ENCODE measurements around the gene RAET1G. TPM values are rescaled to one million over a fixed set of nuclear protein-coding genes. Genes with fewer than 3 reads are reported as not detected.
"Not testable (repeated sequence)": the region's sequence is repeated elsewhere in the genome, so short reads cannot be mapped to it uniquely, and the experiment has no call there.

Gene RAET1G
- total RNA-seq, 1 donor from 2014 or later, result 0.22 TPM

DNA sequence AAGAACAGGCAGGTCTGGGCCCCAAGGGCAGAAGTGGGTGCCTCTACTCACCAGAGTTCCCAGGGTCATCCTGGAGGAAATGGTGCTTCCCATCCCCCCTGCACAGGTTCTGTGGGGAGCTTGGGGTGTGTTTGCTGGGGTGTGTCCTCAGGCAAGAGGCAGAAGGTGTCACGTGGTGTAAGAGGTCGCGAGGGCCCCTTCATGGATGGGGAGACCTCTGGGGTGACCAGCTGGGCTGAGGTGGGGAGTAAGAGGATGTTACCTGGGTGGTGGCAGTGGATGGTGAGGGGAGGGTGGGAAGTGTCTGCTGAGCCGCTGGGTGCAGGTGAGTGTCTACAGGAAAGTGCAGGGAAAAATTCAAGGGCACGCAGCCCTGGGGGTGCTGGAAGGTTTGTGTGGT lies 830 bp downstream of the RAET1G start:
- intact Hi-C loops (cut with DNase I), result loop anchor here (5.0 to 10.0 kb wide), 3 partner anchors 35 to 375 kb away; partner anchors contain the start of genes LRP11 and PPIL4
- not testable (repeated sequence) for ATAC-seq; DNase-seq (ENCODE audit: missing footprints)

DNA sequence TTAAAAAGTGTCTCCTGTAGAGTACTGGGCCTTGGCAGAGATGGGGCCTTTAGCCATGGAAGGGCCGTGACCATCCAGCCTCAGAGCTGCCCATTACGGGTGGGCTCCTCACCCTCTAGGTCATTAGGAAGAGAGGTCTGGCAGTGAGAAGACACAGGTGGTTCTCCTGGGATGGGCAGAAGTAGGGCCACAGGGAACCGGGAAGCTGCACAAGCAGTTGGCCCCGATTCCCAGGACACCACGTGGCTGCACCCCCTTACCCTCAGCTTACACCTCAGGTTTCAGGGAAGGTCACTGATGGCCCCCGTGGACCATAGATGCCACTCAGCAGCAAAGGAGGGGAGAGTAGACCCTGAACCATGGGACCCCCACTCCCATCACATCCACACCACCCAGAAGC lies 1.6 kb downstream of the RAET1G start:
- intact Hi-C loops (cut with DNase I), result loop anchor here (5.0 to 10.0 kb wide), 3 partner anchors 34 to 374 kb away; partner anchors contain the start of genes LRP11 and PPIL4
- DNase-seq (ENCODE audit: missing footprints) (no peak), ATAC-seq (no peak)

DNA sequence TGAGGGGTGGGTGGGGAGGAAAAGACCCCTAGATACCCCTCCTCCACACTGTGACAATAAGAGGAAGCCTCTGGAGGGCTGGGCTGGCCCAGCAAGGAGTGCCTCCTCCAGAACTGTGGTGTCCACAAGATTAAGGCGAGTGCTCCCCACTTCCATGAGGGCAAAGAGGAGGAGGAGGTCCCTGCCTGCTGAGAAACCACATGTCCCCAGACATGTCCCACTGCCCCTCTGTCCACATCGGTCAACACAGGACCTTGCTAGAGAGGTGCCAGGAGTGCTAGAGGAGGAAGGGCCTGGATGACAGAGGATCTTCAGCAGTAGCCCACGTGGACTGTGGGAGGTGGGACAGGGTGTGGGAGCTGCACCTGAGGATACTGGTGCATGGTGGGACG lies 3.1 kb downstream of the RAET1G start:
- DNase-seq (ENCODE audit: missing footprints), result no peak
- ATAC-seq, result no peak
- intact Hi-C loops (cut with DNase I), result loop anchor here (5.0 to 10.0 kb wide), 3 partner anchors 33 to 373 kb away; partner anchors contain the start of genes LRP11 and PPIL4

DNA sequence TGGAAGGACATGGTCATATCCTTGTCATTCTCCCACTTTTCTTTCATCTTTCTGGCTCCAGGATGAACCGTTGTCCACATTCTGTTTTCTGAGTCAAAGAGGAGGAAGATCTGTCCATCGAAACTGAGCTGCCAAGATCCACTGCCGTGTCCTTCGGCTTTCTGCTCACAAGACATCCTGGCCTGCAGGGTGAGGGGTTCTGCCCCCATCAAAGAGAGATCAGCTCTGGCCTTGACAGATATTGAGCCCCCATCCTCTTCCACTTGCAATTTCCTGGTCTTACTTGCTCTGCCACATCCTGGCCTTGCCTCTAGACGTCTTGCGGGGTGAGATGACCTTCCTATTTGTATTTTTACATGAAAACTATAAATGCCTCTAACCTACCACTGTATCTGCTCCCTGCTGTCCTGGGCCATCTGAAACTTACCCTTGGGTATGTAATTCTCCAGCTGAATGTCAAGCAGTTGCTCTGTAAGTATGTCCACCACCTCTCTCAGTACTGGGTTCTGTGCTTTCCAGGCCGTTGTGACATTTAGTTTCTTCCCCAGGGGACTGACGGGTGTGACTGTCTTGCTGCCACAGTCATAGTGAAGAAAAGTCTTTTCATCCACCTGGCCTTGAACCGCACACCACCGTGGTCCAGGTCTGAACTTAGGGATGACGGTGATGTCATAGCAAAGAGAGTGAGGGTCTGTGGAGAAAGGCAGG lies 3.6 kb downstream of the RAET1G start:
- DNase-seq (ENCODE audit: missing footprints); intact Hi-C loops (cut with DNase I); ATAC-seq: not testable (repeated sequence)

DNA sequence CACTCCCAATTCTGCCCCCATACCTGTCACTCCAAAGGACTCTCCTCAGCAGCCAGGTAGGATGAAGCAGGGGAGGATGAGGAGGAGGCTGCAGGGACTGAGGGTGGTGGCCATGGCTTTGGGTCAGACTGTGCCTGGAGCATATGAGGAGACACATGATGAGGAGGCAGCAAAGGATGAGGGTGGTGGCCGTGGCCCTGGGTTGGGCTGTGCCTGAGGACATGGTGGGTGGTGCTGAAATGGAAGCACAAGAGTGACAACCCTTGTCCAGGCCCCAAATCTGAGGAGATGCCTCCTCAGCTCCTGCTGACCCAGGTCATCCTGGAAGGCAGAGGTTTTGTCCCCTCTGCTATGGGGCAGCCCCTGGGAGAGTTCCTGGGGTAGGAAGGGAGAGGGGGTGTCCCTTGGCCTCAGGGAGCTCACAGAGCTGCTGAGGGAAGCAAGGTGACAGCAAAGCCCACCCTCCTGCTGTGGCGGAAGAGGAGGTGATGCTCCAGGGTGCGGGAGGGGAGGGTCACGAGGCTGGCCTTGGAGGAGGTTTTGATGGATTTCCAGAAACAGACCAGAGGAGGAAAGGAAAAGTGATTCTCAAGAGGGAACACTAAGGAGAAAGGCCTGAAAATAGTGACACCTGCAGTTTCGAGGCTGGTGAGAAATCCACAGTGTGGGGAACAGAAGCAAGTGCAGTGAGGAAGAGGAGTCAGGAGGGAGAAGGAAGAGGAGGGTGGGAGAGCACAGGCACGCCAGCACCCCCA lies 4.6 kb downstream of the RAET1G start:
- DNase-seq (ENCODE audit: missing footprints) (no peak), ATAC-seq (no peak)
- intact Hi-C loops (cut with DNase I), result no loop called here

DNA sequence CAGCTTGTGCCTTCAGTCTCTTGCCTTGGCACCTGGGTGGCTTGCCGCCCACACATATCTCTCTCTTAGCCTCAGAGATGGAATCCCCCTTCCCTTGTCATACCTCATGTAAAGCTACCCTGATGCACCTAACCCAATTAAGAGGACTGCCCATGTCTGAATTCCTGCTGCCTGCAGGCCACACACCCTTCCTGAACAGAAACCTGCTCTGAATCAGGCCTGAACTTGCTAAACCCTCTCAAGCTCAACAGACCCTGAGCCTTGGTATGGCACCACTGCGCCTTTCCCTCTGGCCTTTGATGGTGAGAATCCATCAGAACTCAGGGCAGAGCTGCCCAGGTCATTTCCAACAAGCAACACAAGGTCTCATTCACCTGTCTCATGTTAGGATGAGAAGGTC lies 5.2 kb downstream of the RAET1G start:
- intact Hi-C loops (cut with DNase I), result no loop called here
- ATAC-seq (no peak), DNase-seq (ENCODE audit: missing footprints) (no peak)

DNA sequence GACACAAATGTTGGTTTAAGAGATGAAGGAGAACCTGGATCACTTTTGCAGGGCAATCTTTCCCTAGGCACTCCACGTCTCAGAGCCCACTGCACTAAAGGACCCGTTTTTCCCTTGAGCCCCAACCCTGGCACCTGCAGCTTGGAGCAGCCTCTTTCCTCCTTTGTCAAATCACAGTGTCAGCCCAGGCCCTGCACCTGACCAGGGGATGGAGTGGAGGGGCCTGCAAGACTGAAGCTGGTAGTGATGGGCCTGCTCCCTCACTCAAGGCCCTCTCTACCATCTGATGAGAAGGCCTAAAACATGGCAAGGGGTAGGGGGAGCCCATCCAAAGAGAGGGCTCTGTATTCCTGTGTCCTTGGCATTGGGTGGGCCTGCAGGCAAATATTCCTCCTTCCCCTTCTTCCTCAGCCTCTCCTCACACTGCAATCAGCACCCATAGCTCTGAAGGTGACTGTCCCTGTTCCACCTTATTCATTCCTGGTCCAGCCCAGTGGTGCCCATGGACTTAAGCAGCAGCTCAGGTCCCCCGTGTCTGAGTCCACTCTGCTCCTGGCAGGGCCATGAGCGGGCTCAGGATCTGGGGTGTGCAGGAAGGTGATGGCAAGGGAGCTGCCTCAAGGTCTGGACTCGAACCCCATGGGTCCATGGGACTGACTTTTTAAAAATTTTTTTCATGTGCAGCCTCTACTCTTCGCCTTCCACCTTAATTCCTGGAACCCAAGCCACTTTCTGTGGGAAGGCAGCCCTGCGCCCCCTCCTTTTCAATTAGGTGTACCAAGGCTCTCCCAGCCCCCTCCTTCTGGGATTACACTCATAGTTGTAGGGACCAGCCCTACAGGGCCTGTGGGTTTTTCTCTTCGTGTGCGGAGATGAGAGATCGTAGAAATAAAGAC lies 6.7 kb downstream of the RAET1G start:
- ATAC-seq (no peak), DNase-seq (ENCODE audit: missing footprints) (no peak)
- intact Hi-C loops (cut with DNase I), result no loop called here

DNA sequence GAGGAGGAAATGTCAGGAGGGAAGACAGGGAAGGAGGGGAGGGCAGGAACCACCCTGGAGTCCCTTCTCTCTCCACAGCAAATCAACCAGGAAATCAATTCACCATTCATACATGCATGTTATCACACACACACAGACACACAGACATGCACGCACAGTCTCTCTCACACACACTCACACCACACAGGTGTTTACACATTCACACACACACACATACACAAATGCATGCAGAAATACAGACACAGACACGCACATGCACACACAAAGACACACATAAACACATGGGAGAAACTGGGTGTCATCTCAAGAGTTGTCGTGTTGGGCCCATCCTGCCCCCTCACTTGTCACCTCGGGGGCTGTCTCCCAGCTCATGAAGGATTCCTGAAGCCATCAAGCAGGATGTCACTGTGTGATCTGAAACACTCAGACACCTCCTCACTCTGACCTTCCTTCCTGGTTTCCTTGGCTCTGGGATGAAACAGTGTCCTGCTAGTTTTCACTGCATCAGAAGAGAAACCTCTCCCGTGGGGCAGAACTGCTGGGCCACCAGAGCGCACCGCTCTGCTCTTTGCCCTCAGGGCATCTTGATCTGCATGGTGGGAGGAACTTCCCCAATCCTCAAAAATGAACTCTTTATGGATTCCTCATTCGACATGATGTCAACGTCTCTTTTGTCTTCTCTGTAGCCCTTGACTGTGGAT lies 9.2 kb downstream of the RAET1G start:
- DNase-seq (ENCODE audit: missing footprints) (no peak), ATAC-seq (no peak)
- intact Hi-C loops (cut with DNase I), result no loop called here

DNA sequence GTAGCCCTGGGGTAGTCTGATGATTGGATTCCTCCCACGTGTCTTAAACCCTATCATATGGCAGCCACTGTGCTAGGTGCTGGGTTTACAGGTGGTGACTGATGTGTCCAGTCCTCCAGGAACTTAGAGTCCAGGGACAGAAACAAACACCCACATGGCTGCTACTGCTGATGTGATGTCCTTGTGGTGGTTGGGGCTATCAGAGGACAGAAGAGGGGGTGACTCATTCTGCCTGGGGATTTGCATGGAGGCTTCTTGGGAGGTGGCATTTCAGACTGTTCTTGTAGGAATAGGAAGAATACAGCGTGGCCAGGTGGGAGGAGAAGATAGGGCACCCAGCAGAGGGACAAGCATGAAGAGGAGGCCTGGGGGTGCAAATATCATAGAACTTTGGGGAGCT lies 9.8 kb downstream of the RAET1G start:
- no peak for ATAC-seq
- no peak for DNase-seq (ENCODE audit: missing footprints)
- intact Hi-C loops (cut with DNase I), result no loop called here

DNA sequence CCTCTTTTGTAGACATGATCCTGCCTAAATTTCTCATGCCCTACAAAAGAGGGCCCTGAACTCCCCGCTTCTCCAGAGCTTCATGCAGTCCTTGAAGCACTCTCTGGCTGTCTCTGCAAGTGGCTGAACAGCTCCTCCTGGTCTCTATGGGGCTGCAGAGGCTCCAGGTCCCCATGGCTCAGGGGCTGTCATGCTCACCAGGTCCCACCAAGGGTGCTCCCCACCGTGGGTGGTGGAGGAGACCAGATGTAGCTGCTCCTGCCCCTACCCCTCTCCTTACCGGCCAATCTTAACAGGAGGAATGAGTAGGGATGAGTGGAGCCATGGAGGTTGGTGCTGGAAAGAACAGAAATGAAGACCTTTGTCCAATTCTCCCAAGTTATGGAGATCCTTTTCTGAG lies 10.2 kb downstream of the RAET1G start:
- DNase-seq (ENCODE audit: missing footprints); ATAC-seq; intact Hi-C loops (cut with DNase I): not testable (repeated sequence)

DNA sequence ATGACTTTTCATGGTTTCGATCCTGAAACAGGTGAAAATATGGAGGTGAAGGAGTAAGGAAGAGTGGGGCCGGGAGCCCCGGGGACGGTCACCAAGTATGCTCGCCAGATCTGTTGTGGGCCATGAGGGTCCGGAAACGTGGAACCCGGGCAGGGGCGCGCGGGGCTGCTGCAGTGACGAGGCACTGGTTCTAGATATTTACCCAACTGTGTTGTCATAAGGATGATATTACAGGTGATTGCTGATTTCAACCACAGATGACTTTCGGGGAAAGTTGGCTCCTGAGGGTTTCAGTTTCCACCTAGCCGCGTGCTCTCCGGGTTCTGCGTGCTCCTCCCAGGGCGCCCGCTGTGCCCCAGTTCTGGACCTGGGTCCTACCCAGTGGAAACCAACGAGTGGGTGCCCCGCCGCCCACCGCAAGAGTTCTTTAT lies 12.2 kb downstream of the RAET1G start:
- intact Hi-C loops (cut with DNase I), result no loop called here
- DNase-seq (ENCODE audit: missing footprints), result no peak
- no peak for ATAC-seq

DNA sequence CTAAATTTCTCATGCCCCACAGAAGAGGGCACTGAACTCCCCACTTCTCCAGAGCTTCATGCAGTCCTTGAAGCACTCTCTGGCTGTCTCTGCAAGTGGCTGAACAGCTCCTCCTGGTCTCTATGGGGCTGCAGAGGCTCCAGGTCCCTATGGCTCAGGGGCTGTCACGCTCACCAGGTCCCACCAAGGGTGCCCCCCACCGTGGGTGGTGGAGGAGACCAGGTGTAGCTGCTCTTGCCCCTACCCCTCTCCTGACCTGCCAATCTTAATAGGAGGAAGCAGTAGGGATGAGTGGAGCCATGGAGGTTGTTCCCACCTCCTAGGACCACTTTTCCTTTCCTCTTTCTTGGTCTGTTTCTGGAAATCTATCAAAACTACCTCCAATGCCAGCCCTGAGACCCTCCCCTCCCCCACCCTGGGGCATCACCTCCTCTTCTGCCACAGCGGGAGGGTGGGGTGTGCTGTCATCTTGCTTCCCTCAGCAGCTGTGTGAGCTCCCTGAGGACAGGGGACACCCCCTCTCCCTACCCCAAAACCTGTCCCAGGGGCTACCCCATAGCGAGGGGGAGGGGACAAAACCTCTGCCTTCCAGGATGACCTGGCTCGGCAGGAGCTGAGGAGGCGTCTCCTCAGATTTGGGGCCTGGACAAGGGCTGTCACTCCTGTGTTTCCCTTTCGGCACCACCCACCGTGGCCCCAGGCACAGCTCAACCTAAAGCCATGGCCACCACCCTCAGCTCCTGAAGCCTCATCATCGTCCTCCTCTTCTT lies 13.0 kb downstream of the RAET1G start:
- ATAC-seq (no peak), DNase-seq (ENCODE audit: missing footprints) (no peak)

DNA sequence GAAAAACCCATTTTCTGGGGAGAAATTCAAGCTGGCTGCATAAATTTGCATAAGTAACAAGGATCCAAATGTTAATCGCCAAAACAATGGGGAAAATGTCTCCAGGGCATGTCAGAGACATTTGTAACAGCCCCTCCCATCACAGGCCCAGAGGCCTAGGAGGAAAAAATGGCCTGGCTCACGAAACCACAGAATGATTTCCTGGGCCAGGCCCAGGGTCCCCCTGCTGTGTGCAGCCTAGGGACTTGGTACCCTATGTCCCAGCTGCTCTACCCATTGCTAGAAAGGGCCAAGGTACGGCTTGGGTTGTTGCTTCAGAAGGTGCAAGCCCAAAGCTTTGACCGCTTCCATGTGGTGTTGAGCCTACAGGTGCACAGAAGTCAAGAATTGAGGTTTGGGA lies 14.4 kb downstream of the RAET1G start:
- ATAC-seq; intact Hi-C loops (cut with DNase I); DNase-seq (ENCODE audit: missing footprints): not testable (repeated sequence)

More for the DNA sequence above, 13.0 kb downstream of the RAET1G start:
- intact Hi-C loops (cut with DNase I), result no loop called here

DNA sequence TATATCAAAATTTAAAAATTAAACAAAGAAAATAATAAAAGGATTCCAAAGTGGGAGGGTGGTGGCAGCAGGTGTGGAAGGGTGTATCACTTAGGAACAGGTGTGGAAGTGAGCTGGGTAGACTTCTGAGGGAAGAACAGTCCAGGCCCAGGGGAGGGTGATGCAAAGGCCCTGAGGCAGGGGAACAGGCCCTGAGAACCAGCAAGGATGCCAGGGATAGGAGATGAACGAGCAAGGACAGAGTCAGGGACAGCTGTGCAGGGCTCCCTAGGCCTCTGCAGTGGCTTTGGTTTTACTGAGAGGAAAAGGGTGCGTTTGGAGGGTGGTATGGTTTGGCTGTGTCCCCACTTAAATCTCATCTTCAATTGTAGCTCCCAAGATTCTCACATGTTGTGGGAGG lies 15.6 kb downstream of the RAET1G start:
- DNase-seq (ENCODE audit: missing footprints), result no peak
- intact Hi-C loops (cut with DNase I), result no loop called here

DNA sequence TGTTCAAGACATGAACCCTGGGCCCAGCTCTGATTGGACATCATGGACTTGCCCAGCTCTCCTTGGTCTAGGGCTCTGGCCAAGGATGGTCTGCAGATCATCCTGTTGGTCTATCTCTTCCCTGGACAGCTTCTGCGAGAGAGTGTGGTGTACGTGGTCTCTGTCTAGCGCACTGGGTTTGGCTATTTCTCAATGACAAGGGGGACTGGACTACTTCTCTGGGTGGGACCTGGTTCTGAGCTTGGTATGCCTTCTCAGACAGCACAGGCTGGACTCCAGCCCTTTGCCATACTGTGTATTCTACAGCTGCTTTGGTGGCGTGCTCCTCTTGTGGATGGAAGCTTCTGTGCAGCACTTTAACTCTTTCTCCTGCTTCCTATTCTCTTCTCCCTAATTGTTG lies 16.5 kb downstream of the RAET1G start:
- intact Hi-C loops (cut with DNase I), result no loop called here
- ATAC-seq, result no peak
- DNase-seq (ENCODE audit: missing footprints), result no peak

More for the DNA sequence above, 15.6 kb downstream of the RAET1G start:
- no peak for ATAC-seq

DNA sequence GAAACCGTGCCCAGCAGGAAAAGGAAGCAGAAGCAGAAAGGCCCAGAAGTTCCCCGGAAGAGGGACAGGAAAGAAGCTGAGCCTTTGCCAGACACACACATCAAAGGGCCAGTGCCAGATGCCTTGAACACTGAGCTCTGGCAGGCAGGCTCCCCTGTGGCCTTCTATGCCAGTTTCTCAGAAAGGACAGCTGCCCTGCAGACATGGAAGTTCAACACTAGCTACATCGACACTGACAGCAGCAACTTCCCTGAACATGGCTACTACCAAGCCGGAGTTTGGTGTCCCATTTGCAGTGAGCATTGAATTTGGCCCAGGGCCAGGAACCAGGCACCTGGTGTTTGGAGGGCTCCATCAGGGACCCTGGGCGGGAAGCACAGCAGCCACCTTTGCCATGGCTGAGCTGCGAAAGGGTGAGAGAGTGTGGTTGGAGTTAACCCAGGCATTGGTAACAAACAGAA lies 17.0 kb downstream of the RAET1G start:
- ATAC-seq (no peak), DNase-seq (ENCODE audit: missing footprints) (no peak)
- intact Hi-C loops (cut with DNase I), result no loop called here

DNA sequence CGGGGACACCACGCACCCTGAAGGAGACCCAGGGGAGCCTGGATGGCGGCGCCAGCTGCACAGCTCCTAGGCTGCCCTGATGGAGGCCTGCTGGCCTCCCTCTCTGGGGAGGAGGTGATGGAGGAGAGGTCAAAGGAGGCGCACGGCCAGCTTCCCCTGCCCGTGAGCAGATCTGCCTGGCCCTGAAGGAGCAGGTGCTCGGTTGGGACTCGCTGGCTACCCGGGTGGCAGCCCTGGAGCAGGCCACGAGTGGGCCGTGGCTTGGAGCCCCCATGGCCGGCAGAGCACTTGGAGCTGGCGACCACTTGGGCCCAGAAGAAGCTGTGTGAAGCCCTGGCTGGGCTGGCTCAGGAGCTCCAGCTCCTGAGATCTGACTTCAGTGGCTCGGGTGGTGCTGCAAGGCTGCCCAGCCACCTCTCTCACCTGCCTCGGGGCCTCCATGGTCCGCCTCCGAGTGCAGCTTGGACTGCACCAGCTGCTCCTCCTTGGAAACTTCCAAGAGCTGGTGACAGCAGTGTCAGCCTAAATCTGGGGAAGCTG lies 17.5 kb downstream of the RAET1G start:
- peak; percentile 66 for DNase-seq (ENCODE audit: missing footprints)
- no peak for ATAC-seq
- intact Hi-C loops (cut with DNase I), result no loop called here
